T-cell (primary cell): ENCODE data around the gene HNRNPA1. TPM values are rescaled to one million over a fixed set of nuclear protein-coding genes. Genes with fewer than 3 reads are reported as not detected.
A peak's percentile ranks its signal among the peaks of the same experiment; 100 is the strongest.
"Not testable (repeated sequence)": the region's sequence is repeated elsewhere in the genome, so short reads cannot be mapped to it uniquely, and the experiment has no call there.

Experiments
- ATAC-seq, 4 experiments: fragments of 200-7000 bp in 3 of 4; fragments of 150-1000 bp in 1 of 4; cut with Tn5 transposase; replicated peaks in 1 of 4; 1 replicate in 3 of 4; 2 replicates in 1 of 4; pipeline ENCODE4 v1.10.0; 2021; ENCODE audit warnings: moderate library complexity in 3 of 4, mild to moderate bottlenecking in 2 of 4, moderate number of reproducible peaks in 1 of 4
- CTCF ChIA-PET, 2 donors: fragments of 300-600 bp; sonication (Branson Sonifier 250); formaldehyde crosslinking; loops; one replicate each; lab custom pipeline; 2022; ENCODE audit warnings: antibody characterized with exemption in 2 of 2; lab: Charles Lee
- POLR2A ChIA-PET, 2 donors: fragments of 300-600 bp; sonication (Branson Sonifier 250); formaldehyde crosslinking; loops; one replicate each; lab custom pipeline; 2022; ENCODE audit warnings: antibody characterized with exemption in 2 of 2; lab: Charles Lee
- DNase-seq, 35 experiments: peaks; one replicate each; pipeline versions ENCODE4 v3.0.0 to v3.0.0-alpha.2; 2013 to 2023
- H3K27ac ChIP-seq: one replicate; pipeline ENCODE4 v1.5.1; 2013; ENCODE audit warnings: low read length
- H3K27me3 ChIP-seq, 2 experiments: replicated peaks in 1 of 2; 1 replicate in 1 of 2; 2 replicates in 1 of 2; pipeline versions ENCODE4 v1.6.1 to v1.7.0; 2013; ENCODE audit warnings: low read length in 1 of 2, mixed read lengths in 1 of 2; ENCODE audit not compliant: control insufficient read depth in 2 of 2, insufficient read depth in 2 of 2; ENCODE audit errors: extremely low read depth in 1 of 2
- H3K36me3 ChIP-seq, 2 donors: 1 replicate in 1 of 2; 2 replicates in 1 of 2; pipeline versions ENCODE4 v1.6.1 to v1.7.0; 2013; ENCODE audit warnings: low read length in 1 of 2; ENCODE audit not compliant: control insufficient read depth in 2 of 2, insufficient read depth in 1 of 2; ENCODE audit errors: extremely low read depth in 1 of 2
- H3K4me1 ChIP-seq, 2 experiments: 1 replicate in 1 of 2; 2 replicates in 1 of 2; pipeline versions ENCODE4 v1.6.1 to v1.7.0; 2013; ENCODE audit warnings: low read length in 2 of 2, mixed read lengths in 1 of 2; ENCODE audit not compliant: insufficient read depth in 2 of 2, control insufficient read depth in 1 of 2; ENCODE audit errors: extremely low read depth in 1 of 2
- H3K4me3 ChIP-seq, 2 donors: 1 replicate in 1 of 2; 2 replicates in 1 of 2; pipeline versions ENCODE4 v1.5.1 to v1.7.0; 2013; ENCODE audit warnings: mild to moderate bottlenecking in 2 of 2, low read length in 1 of 2, moderate library complexity in 1 of 2; ENCODE audit not compliant: control insufficient read depth in 1 of 2; ENCODE audit errors: extremely low read depth in 1 of 2
- H3K9me3 ChIP-seq: 2 replicates; pipeline ENCODE4 v1.7.0; 2013
- H3K27ac Mint-ChIP-seq, 2 donors: one replicate each; pipeline ENCODE4 v1.8.0; 2020 to 2021; ENCODE audit warnings: mild to moderate bottlenecking in 2 of 2, mixed read lengths in 2 of 2
- H3K27me3 Mint-ChIP-seq, 2 donors: one replicate each; pipeline ENCODE4 v1.8.0; 2021 to 2022; ENCODE audit warnings: mixed read lengths in 2 of 2
- H3K36me3 Mint-ChIP-seq: one replicate; pipeline ENCODE4 v1.8.0; 2021; ENCODE audit warnings: mixed read lengths
- H3K4me1 Mint-ChIP-seq, 3 donors: one replicate each; pipeline ENCODE4 v1.8.0; 2020 to 2022; ENCODE audit warnings: mixed read lengths in 3 of 3, mild to moderate bottlenecking in 1 of 3
- H3K4me3 Mint-ChIP-seq, 3 donors: one replicate each; pipeline ENCODE4 v1.8.0; 2020 to 2022; ENCODE audit warnings: mild to moderate bottlenecking in 3 of 3, mixed read lengths in 3 of 3, moderate library complexity in 3 of 3
- H3K9me3 Mint-ChIP-seq, 3 donors: one replicate each; pipeline ENCODE4 v1.8.0; 2020 to 2022; ENCODE audit warnings: mixed read lengths in 3 of 3
- WGBS: methylation state at CpG from one replicate; pipeline ENCODE4 v1.1.5; 2013; ENCODE audit warnings: missing lambda C conversion rate; ENCODE audit not compliant: insufficient coverage; 5-methylcytosine and 5-hydroxymethylcytosine counted together
- total RNA-seq, 35 experiments: library from RNA in 6 of 35; stranded (reverse) in 6 of 35; fragments of 120-200 nt in 1 of 35; gene quantifications; one replicate each; pipeline versions ENCODE4 v1.2.1 to v1.2.4 and lab custom pipeline; 2013 to 2026

Gene HNRNPA1
- total RNA-seq, 5 donors from 2014 or later (not counting 1 experiment from before 2014, with no cell fraction given), result 1,133 to 1,642 (median 1,239) TPM

DNA sequence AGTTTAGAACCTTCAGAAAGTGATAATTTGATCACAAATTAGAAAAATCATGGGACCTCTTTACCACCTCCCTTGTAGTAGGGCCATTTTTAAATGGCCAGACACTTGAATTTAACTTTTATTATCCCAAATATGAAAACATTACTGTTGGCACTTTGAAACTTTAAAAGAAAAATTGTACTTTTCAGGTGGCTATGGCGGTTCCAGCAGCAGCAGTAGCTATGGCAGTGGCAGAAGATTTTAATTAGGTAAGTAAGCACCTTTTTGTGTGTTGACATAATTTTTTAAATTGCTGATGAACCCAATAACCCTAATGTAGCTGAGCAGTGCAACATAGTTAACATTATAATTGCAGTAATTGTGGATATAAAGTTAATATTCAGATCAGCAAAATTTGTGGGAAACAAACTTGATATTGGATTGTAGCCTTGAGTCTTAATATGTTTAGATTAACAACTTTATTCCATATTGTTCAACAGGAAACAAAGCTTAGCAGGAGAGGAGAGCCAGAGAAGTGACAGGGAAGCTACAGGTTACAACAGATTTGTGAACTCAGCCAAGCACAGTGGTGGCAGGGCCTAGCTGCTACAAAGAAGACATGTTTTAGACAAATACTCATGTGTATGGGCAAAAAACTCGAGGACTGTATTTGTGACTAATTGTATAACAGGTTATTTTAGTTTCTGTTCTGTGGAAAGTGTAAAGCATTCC lies 3.7 kb downstream of the HNRNPA1 start:
- not testable (repeated sequence) for H3K9me3 Mint-ChIP-seq, H3K27ac ChIP-seq, DNase-seq, H3K27me3 Mint-ChIP-seq, H3K4me3 Mint-ChIP-seq, H3K9me3 ChIP-seq, H3K4me3 ChIP-seq, H3K27me3 ChIP-seq, ATAC-seq
- ChIA-PET POLR2A (interaction anchor here (0.5 to 1.0 kb wide), 4 partner anchors 18 to 1643 kb away, joined by 3 to 9 read pairs (median 4); partner anchors contain the start of gene PYM1 (in 1 of the 2)), CTCF (interaction anchor here (0.6 to 2.3 kb wide), 4 partner anchors 9 to 40 kb away, joined by 3 to 12 read pairs (median 3); partner anchors contain the start of gene COPZ1 (in 1 of the 2))
- Histone ChIP-seq H3K36me3 (peaks cover 2 to 70% of the 10 kb centered on the region in 2 donors), H3K4me1 (peaks cover 25 to 40% of the 10 kb centered on the region in 2 experiments)
- Mint-ChIP-seq H3K27ac (peak overlapping the region; percentile 32 to 54), H3K4me1 (peaks cover 7 to 60% (median 10%) of the 10 kb centered on the region in 3 donors), H3K36me3 (peaks cover 29% of the 10 kb centered on the region)
- WGBS, result no CpG with 5 or more reads among the region's 2 CpGs

DNA sequence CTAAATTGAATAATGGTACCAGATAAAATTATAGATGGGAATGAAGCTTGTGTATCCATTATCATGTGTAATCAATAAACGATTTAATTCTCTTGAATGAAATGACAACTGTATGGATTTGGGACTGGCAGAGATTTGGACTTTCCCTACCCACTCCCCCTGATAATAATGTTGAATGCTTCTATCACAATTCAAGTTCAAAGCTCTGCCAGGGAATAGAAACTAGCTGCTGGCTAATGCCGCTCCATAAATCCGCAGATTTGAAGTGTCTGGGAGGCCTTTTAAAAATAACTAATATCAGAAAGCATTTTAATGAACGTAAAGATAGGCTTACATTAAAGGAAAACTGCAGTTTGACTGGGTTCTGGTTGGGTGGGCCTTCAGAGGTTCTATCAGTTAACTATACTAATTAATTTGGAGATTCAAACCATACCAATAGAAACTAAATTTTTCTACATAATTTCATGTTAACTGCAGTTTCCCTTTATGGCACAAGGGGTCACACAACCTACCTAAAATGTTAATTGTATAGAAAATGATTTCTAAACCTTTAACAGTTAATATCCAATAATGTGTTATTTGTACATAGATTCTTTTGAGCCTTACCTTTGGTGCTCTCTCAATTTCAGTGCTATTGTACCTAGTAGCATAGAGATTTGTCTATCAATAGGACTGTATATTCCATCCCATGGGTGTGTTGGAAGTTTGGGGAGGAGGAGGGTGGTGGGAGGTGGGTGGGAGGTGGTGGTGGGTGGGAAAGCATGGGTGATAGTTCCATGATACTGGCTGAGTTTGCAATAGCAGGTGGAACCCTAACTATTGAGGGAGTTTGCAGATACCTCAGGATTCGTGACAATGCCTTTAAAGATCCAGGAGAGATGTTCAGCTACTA lies 4.9 kb downstream of the HNRNPA1 start:
- Histone ChIP-seq H3K4me1 (peaks cover 25 to 37% of the 10 kb centered on the region in 2 experiments), H3K9me3 (no peaks in the 10 kb centered on the region), H3K27me3 (no peaks in the 10 kb centered on the region), H3K4me3 (no peak overlapping the region), H3K36me3 (peaks cover 2 to 70% of the 10 kb centered on the region in 2 donors), H3K27ac (no peak overlapping the region)
- Mint-ChIP-seq H3K9me3 (no peaks in the 10 kb centered on the region), H3K27ac (peak overlapping the region; percentile 44 to 61), H3K36me3 (peaks cover 29% of the 10 kb centered on the region), H3K27me3 (no peaks in the 10 kb centered on the region), H3K4me1 (peaks cover 7 to 60% (median 10%) of the 10 kb centered on the region in 3 donors), H3K4me3 (peak overlapping the region in 2 of 3 donors; percentile 34 to 55)
- ATAC-seq (no peak), DNase-seq (no peak)
- ChIA-PET POLR2A (interaction anchor here in 1 of 2 donors (0.5 kb wide), 1 partner anchor 24 kb away, joined by 3 read pairs; no protein-coding TSS in a partner anchor), CTCF (interaction anchor here (0.6 to 2.3 kb wide), 5 partner anchors 34 to 234 kb away, joined by 3 to 12 read pairs (median 5); partner anchors contain the start of gene COPZ1 (in 1 of the 2))
- 67% methylated on average over 1 of the region's 5 CpGs for WGBS

DNA sequence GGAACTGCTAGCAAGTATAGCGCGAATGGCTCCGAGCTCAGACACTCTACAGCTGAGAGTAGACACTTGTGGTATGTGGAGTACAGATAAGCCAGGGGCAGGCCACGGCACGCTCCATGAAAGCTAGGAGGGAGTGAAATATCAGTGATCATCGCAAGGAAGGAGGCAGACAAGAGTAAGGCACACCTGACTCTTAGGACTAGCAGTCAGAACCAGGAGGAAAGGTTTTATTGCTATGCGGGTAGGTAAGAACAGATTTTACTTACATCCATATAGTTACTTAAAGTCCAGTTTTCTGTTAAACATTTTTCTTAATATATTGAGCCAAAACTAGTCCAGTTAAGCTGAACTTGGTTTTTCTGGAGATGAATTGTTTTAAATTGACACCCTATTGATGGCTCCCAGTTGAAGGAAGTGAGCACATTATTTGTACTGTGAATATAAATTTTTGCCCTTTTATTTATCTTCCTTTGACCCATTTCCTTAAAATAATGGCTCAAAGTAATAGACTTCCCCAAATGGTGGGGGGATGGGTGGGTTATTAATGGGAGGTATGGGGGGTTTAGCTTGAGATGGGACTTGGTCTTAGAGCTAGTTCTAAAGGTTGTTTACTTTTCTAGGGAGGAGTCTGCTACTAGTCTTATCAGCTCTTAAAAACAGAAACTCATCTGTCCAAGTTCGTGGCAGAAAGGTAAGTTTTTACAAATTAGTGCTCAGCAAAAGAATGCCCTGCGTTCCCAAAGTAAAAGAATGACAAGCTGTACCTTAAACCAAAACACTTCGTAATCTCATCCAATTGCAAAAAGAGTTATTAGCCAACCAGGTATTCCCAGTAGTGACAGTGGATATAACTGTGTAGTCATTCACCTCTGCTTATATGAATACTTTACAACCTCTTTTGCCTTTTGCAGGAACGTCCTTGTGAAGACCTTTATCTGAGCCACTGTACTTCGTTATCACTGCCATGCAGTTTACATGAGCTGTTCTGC lies 5.8 kb downstream of the HNRNPA1 start:
- no peaks in the 10 kb centered on the region for H3K9me3 ChIP-seq
- no peak overlapping the region for H3K27ac ChIP-seq
- Mint-ChIP-seq H3K4me3 (peak overlapping the region in 1 of 3 donors; percentile 34), H3K27me3 (no peaks in the 10 kb centered on the region), H3K36me3 (peaks cover 29% of the 10 kb centered on the region), H3K9me3 (no peaks in the 10 kb centered on the region), H3K4me1 (peaks cover 7 to 59% (median 10%) of the 10 kb centered on the region in 3 donors), H3K27ac (peak overlapping the region in 1 of 2 donors; percentile 22)
- ATAC-seq (peak in 2 of 4 experiments; percentile 15 to 19), DNase-seq (no peak)
- WGBS, result 85% methylated on average over 7 of the region's 12 CpGs
- H3K36me3 ChIP-seq, result peaks cover 2 to 68% of the 10 kb centered on the region in 2 donors
- no peaks in the 10 kb centered on the region for H3K27me3 ChIP-seq
- no peak overlapping the region for H3K4me3 ChIP-seq
- POLR2A ChIA-PET, result interaction anchor here (0.5 to 0.7 kb wide), 3 partner anchors 23 to 552 kb away, joined by 3 to 5 read pairs (median 3); no protein-coding TSS in a partner anchor
- CTCF ChIA-PET, result interaction anchor here (0.6 to 1.8 kb wide), 12 partner anchors 9 to 301 kb away, joined by 3 to 9 read pairs (median 3); partner anchors contain the start of genes COPZ1 (in 1 of the 2) and HOXC10 (in 1 of the 2)
- peaks cover 24 to 34% of the 10 kb centered on the region in 2 experiments for H3K4me1 ChIP-seq

DNA sequence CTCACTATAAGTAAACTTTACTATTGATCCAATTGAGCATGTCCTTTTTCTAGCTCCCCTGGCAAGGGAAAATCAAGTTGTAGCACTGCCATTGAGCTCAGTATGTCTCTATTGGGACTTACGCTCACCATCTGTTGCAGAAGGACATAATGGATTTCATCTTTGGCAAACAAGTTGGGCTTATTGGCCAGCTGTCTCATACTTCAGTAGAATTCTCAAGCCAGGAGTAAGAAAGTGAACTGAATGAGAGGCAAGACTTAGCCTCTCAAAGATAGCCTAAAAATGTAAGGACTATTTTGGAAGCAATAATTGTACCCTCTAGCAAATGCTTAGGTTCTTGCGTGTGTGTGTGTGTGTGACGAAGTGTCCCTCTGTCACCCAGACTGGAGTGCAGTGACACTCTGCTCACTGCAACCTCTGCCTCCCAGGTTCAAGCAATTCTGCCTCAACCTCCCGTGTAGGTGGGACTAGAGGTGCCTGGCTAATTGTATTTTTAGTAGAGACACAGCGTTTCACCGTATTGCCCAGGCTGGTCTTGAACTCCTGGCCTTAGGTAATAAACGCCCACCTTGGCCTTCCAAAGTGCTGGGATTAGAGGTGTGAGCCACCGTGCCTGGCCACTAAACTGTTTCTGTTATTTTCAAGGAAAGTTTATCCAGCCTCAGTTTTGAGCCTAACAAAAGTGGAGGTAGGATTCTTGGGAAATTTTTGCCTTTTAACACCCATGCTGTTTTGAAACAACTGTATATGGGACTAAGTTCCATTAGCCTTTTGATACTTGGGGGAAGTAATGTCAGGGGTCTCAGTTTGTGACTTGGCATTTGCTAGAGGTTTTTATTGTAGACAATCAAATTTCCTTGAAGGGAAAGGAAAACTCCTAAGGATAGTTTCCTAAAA lies 7.0 kb downstream of the HNRNPA1 start:
- Histone ChIP-seq H3K4me3 (no peak overlapping the region), H3K4me1 (peaks cover 16 to 22% of the 10 kb centered on the region in 2 experiments), H3K36me3 (peaks cover 2 to 56% of the 10 kb centered on the region in 2 donors), H3K27ac (no peak overlapping the region), H3K9me3 (no peaks in the 10 kb centered on the region), H3K27me3 (no peaks in the 10 kb centered on the region)
- no peak overlapping the region for H3K4me3 Mint-ChIP-seq
- ChIA-PET POLR2A (interaction anchor here in 1 of 2 donors (0.6 kb wide), 1 partner anchor 553 kb away, joined by 3 read pairs; no protein-coding TSS in a partner anchor), CTCF (interaction anchor here in 1 of 2 donors (0.7 to 1.8 kb wide), 5 partner anchors 36 to 302 kb away, joined by 3 to 9 read pairs (median 4); partner anchors contain the start of genes COPZ1 and HOXC10)
- no peak overlapping the region for H3K27ac Mint-ChIP-seq
- H3K4me1 Mint-ChIP-seq, result peaks cover 7 to 47% (median 10%) of the 10 kb centered on the region in 3 donors
- ATAC-seq (peak in 1 of 4 experiments; percentile 6), DNase-seq (no peak)
- H3K27me3 Mint-ChIP-seq, result no peaks in the 10 kb centered on the region
- H3K9me3 Mint-ChIP-seq, result no peaks in the 10 kb centered on the region
- peaks cover 29% of the 10 kb centered on the region for H3K36me3 Mint-ChIP-seq
- WGBS, result 57% methylated on average over 4 of the region's 8 CpGs
